Urinary bladder (tissue), 4 donors: ENCODE results near the gene NPAS3. TPM values are rescaled to one million over a fixed set of nuclear protein-coding genes. Genes with fewer than 3 reads are reported as not detected.
"Not testable (repeated sequence)": the region's sequence is repeated elsewhere in the genome, so short reads cannot be mapped to it uniquely, and the experiment has no call there.

Source experiments
- DNase-seq: peaks from one replicate; pipeline ENCODE4 v3.0.0-alpha.2; 2015; ENCODE audit errors: extremely low spot score
- H3K27ac ChIP-seq: one replicate; pipeline ENCODE4 v1.5.1; 2013; ENCODE audit warnings: low read depth, mild to moderate bottlenecking, moderate library complexity
- H3K36me3 ChIP-seq: one replicate; pipeline ENCODE4 v1.6.1; 2013; ENCODE audit warnings: mild to moderate bottlenecking, moderate library complexity; ENCODE audit not compliant: insufficient read depth
- H3K4me1 ChIP-seq: one replicate; pipeline ENCODE4 v1.6.1; 2013; ENCODE audit warnings: mild to moderate bottlenecking, moderate library complexity; ENCODE audit not compliant: insufficient read depth
- H3K4me3 ChIP-seq: one replicate; pipeline ENCODE4 v1.5.1; 2013; ENCODE audit warnings: low read depth, low read length
- WGBS: extraction: QIAGEN DNeasy Blood & Tissue Kit; methylation state at CpG from one replicate; pipeline ENCODE4 v1.1.7; 2013; 5-methylcytosine and 5-hydroxymethylcytosine counted together
- polyA plus RNA-seq: library from polyadenylated mRNA; stranded (reverse); fragments of 200-250 nt; gene quantifications from one replicate; pipeline ENCODE4 v1.2.3, GENCODE V29; 2013
- total RNA-seq: library from RNA; depleted of rRNA; stranded (reverse); fragments of >200 nt; gene quantifications from one replicate; pipeline ENCODE4 v1.2.3, GENCODE V29; 2014
- donor health status: healthy with polysubstance abuse.
- donor health status: healthy.

The NPAS3 gene
- total and polyA plus RNA-seq, 2 donors, result 1.0 to 7.1 TPM

- DNase-seq, result no peak
- Histone ChIP-seq H3K36me3 (no peaks in the 10 kb centered on the region), H3K27ac (no peak overlapping the region), H3K4me3 (no peak overlapping the region), H3K4me1 (peaks cover 1% of the 10 kb centered on the region)
- WGBS, result 84% methylated on average over 4 of the region's 4 CpGs
Measured at GRCh38 chr14:33056213-33056612, 117.5 kb downstream of the NPAS3 start.

- Histone ChIP-seq H3K36me3 (no peaks in the 10 kb centered on the region), H3K4me3 (no peak overlapping the region)
- no peak for DNase-seq
Measured at GRCh38 chr14:33057585-33057984, 118.9 kb downstream of the NPAS3 start.

GRCh38 chr14:33061667-33062325 lies 123.1 kb downstream of the NPAS3 start:
- 88% methylated on average over 6 of the region's 6 CpGs for WGBS
- Histone ChIP-seq H3K27ac (no peak overlapping the region), H3K4me1 (no peaks in the 10 kb centered on the region)

More at GRCh38 chr14:33057585-33057984, 118.9 kb downstream of the NPAS3 start:
- H3K4me1 ChIP-seq, result peaks cover 1% of the 10 kb centered on the region
- no peak overlapping the region for H3K27ac ChIP-seq
- 90% methylated on average over 4 of the region's 4 CpGs for WGBS

GRCh38 chr14:33062476-33062875 lies 123.8 kb downstream of the NPAS3 start:
- Histone ChIP-seq H3K36me3 (no peaks in the 10 kb centered on the region), H3K4me3 (no peak overlapping the region), H3K4me1 (no peaks in the 10 kb centered on the region), H3K27ac (no peak overlapping the region)
- WGBS, result 81% methylated on average over 9 of the region's 9 CpGs
- DNase-seq, result no peak

More at GRCh38 chr14:33061667-33062325, 123.1 kb downstream of the NPAS3 start:
- DNase-seq, result no peak
- no peaks in the 10 kb centered on the region for H3K36me3 ChIP-seq
- H3K4me3 ChIP-seq, result no peak overlapping the region

- no peak for DNase-seq
- no peaks in the 10 kb centered on the region for H3K36me3 ChIP-seq
- no peak overlapping the region for H3K4me3 ChIP-seq
- no peaks in the 10 kb centered on the region for H3K4me1 ChIP-seq
- 45% methylated on average over 2 of the region's 2 CpGs for WGBS
- no peak overlapping the region for H3K27ac ChIP-seq
Measured at GRCh38 chr14:33062881-33063280, 124.2 kb downstream of the NPAS3 start.

- no peak overlapping the region for H3K27ac ChIP-seq
- H3K36me3 ChIP-seq, result no peaks in the 10 kb centered on the region
- 82% methylated on average over 4 of the region's 4 CpGs for WGBS
- H3K4me3 ChIP-seq, result no peak overlapping the region
- no peaks in the 10 kb centered on the region for H3K4me1 ChIP-seq
- no peak for DNase-seq
Measured at GRCh38 chr14:33063521-33063920, 124.8 kb downstream of the NPAS3 start.

GRCh38 chr14:33065634-33066033 lies 127.0 kb downstream of the NPAS3 start:
- Histone ChIP-seq H3K4me3 (no peak overlapping the region), H3K27ac (no peak overlapping the region), H3K4me1 (no peaks in the 10 kb centered on the region), H3K36me3 (no peaks in the 10 kb centered on the region)
- no peak for DNase-seq

GRCh38 chr14:33068040-33068439 lies 129.4 kb downstream of the NPAS3 start:
- no peak overlapping the region for H3K27ac ChIP-seq
- no peak overlapping the region for H3K4me3 ChIP-seq
- no peaks in the 10 kb centered on the region for H3K4me1 ChIP-seq
- no peaks in the 10 kb centered on the region for H3K36me3 ChIP-seq
- 78% methylated on average over 3 of the region's 3 CpGs for WGBS
- DNase-seq, result no peak

GRCh38 chr14:33068626-33069025 lies 129.9 kb downstream of the NPAS3 start:
- no peak for DNase-seq
- H3K4me3 ChIP-seq, result no peak overlapping the region
- no peaks in the 10 kb centered on the region for H3K4me1 ChIP-seq
- no peak overlapping the region for H3K27ac ChIP-seq
- no peaks in the 10 kb centered on the region for H3K36me3 ChIP-seq
- 97% methylated on average over 6 of the region's 6 CpGs for WGBS

GRCh38 chr14:33070475-33070874 lies 131.8 kb downstream of the NPAS3 start:
- H3K36me3 ChIP-seq, result no peaks in the 10 kb centered on the region
- DNase-seq, result no peak
- H3K4me3 ChIP-seq, result no peak overlapping the region
- no peak overlapping the region for H3K27ac ChIP-seq
- WGBS, result 95% methylated on average over 5 of the region's 5 CpGs
- H3K4me1 ChIP-seq, result no peaks in the 10 kb centered on the region

- no peak for DNase-seq
- no peak overlapping the region for H3K27ac ChIP-seq
- no peaks in the 10 kb centered on the region for H3K4me1 ChIP-seq
- 71% methylated on average over 1 of the region's 1 CpG for WGBS
- H3K36me3 ChIP-seq, result no peaks in the 10 kb centered on the region
- no peak overlapping the region for H3K4me3 ChIP-seq
Measured at GRCh38 chr14:33073023-33073422, 134.3 kb downstream of the NPAS3 start.

- no peaks in the 10 kb centered on the region for H3K4me1 ChIP-seq
- H3K36me3 ChIP-seq, result no peaks in the 10 kb centered on the region
- WGBS, result 54% methylated on average over 1 of the region's 1 CpG
- H3K4me3 ChIP-seq, result no peak overlapping the region
- no peak for DNase-seq
- H3K27ac ChIP-seq, result no peak overlapping the region
Measured at GRCh38 chr14:33081259-33081658, 142.6 kb downstream of the NPAS3 start.

- WGBS, result 94% methylated on average over 2 of the region's 2 CpGs
Measured at GRCh38 chr14:33085799-33086198, 147.1 kb downstream of the NPAS3 start.

GRCh38 chr14:33088274-33088673 lies 149.6 kb downstream of the NPAS3 start:
- DNase-seq, H3K4me3 ChIP-seq, H3K36me3 ChIP-seq, H3K27ac ChIP-seq, H3K4me1 ChIP-seq: not testable (repeated sequence)
- WGBS, result 92% methylated on average over 11 of the region's 11 CpGs

More at GRCh38 chr14:33085799-33086198, 147.1 kb downstream of the NPAS3 start:
- Histone ChIP-seq H3K4me1 (no peaks in the 10 kb centered on the region), H3K36me3 (no peaks in the 10 kb centered on the region), H3K27ac (no peak overlapping the region), H3K4me3 (no peak overlapping the region)
- no peak for DNase-seq

GRCh38 chr14:33098016-33098415 lies 159.3 kb downstream of the NPAS3 start:
- H3K27ac ChIP-seq, result no peak overlapping the region
- no peak for DNase-seq
- no peak overlapping the region for H3K4me3 ChIP-seq
- no peaks in the 10 kb centered on the region for H3K4me1 ChIP-seq
- H3K36me3 ChIP-seq, result no peaks in the 10 kb centered on the region
